Motor neuron (in vitro differentiated cells): ENCODE results near the gene PLEKHG5. TPM values are rescaled to one million over a fixed set of nuclear protein-coding genes. Genes with fewer than 3 reads are reported as not detected.
"Not testable (repeated sequence)": the region's sequence is repeated elsewhere in the genome, so short reads cannot be mapped to it uniquely, and the experiment has no call there.

Experiments used
- ATAC-seq, 8 experiments: fragments of 200-7000 bp; cut with Tn5 transposase; replicated peaks in 6 of 8; 2 replicates each; pipeline ENCODE4 v1.8.0; 2021; ENCODE audit warnings: mild to moderate bottlenecking in 8 of 8, moderate library complexity in 8 of 8
- H3K27ac ChIP-seq, 2 donors: fragments of 250-450 bp; sonication (Bioruptor Pico); 2 replicates each; pipeline ENCODE4 v1.9.0; 2021; ENCODE audit warnings: antibody characterized with exemption in 2 of 2, mild to moderate bottlenecking in 2 of 2, moderate library complexity in 1 of 2
- H3K4me1 ChIP-seq, 2 donors: fragments of 250-450 bp; sonication (Bioruptor Pico); replicated peaks in 1 of 2; 2 replicates each; pipeline ENCODE4 v1.6.1; 2021; ENCODE audit warnings: antibody characterized with exemption in 2 of 2, mild to moderate bottlenecking in 2 of 2, moderate library complexity in 1 of 2
- H3K4me3 ChIP-seq, 5 donors: fragments of 250-450 bp; sonication (Bioruptor Pico); 2 replicates each; pipeline ENCODE4 v1.9.0; 2021; ENCODE audit warnings: antibody characterized with exemption in 5 of 5, mild to moderate bottlenecking in 5 of 5, moderate library complexity in 4 of 5
- WGBS, 10 experiments: fragments of 450-650 bp; shearing (Covaris generic); methylation state at CpG; one replicate each; pipeline ENCODE4 v1.0.0; 2022; 5-methylcytosine and 5-hydroxymethylcytosine counted together
- in situ Hi-C, 9 experiments: fragments of 400-800 bp; cut with MboI; loops; one replicate each; pipeline ENCODE4 v1.15.0; 2021; ENCODE audit warnings: low sequenced_read_pairs in 9 of 9, low pct_unique_long_range_greater_than_20kb in 2 of 9; ENCODE audit not compliant: unreplicated experiment in 9 of 9
- total RNA-seq, 8 experiments: library from RNA; unstranded; fragments of 300-600 nt; gene quantifications; 2 replicates each; pipeline versions ENCODE4 v1.2.3 to v1.2.4, GENCODE V29; 2022

PLEKHG5 gene
- total RNA-seq, 8 experiments from 2014 or later, result 1.7 to 16.7 (median 8.4) TPM

DNA sequence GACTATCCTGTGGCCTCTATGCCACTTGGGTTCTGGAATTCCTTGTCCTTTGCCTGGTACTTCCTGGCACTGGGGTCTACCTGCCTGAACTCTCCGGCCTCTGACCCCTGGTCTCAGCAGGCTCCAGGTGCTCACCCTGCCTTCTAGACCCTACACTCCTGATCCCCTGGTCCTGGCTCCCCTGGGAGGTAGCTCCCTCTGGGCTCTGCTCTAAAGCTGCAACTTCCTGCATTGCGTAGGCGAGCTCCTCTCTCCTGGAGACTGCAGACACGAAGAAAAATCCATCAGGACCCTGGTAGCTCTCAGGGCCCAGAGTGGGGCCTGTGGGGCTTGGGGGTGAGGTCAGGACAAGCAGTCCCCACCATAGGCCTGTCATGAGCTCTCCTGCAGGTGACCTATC is 7.8 kb upstream of the PLEKHG5 start:
- H3K27ac ChIP-seq, result no peak overlapping the region
- peaks cover 23 to 36% of the 10 kb centered on the region in 2 donors for H3K4me1 ChIP-seq
- no peak overlapping the region for H3K4me3 ChIP-seq
- in situ Hi-C loops, result loop anchor here in 1 of 9 experiments (25.0 kb wide), 1 partner anchor 262 kb away; the partner anchor contains the start of genes HES3 and ICMT
- 86 to 100% (median 90%) methylated on average over 1 to 2 of the region's 4 CpGs; no CpG with 5 or more reads in 7 of the 10 experiments for WGBS, 10 experiments
- ATAC-seq, result no peak

DNA sequence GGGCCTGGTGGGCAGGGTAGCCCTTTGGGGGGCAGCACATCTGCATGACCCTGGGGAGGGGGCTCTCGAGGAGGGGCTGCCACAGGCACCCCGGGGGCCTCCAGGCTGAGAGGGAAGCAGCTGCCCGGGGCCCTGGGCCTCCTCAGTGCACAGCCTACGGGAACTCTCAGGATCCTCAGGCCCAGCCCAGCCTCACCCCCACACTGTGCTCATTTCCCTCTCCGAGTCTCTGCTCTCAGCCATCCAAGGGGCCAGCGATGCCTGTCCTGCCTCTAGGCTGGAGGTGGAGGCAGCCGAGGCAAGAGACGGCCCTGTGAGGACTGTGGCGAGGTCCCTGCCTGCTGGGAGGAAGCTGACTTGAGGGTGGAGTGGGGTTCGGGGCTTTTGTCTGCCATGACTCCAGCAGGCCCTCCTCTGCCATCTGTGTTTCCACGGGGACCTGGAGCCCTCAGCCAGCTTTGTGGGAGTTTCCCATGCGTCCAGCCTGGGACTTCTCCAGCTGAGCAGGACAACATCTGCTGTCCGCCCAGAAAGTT is 7.2 kb upstream of the PLEKHG5 start:
- no peak overlapping the region for H3K27ac ChIP-seq
- peak in 2 of 8 experiments; percentile 13 to 47 for ATAC-seq
- in situ Hi-C loops, result loop anchor here in 1 of 9 experiments (25.0 kb wide), 1 partner anchor 261 kb away; the partner anchor contains the start of genes HES3 and ICMT
- H3K4me3 ChIP-seq, result no peak overlapping the region
- WGBS, 10 experiments, result 0 to 65% (median 60%) methylated on average over 1 to 7 of the region's 13 CpGs; no CpG with 5 or more reads in 6 of the 10 experiments
- peaks cover 23 to 36% of the 10 kb centered on the region in 2 donors for H3K4me1 ChIP-seq

- Histone ChIP-seq H3K27ac (peak overlapping the region in 1 of 2 donors; percentile 67), H3K4me3 (peak overlapping the region; percentile 49 to 57 (median 54)), H3K4me1 (peaks cover 23 to 36% of the 10 kb centered on the region in 2 donors)
- WGBS, 10 experiments, result 31 to 80% (median 60%) methylated on average over 1 to 5 of the region's 20 CpGs; no CpG with 5 or more reads in 6 of the 10 experiments
- ATAC-seq, result peak in 2 of 8 experiments; percentile 0
- in situ Hi-C loops, result loop anchor here in 1 of 9 experiments (25.0 kb wide), 1 partner anchor 261 kb away; the partner anchor contains the start of genes HES3 and ICMT
Observed at GRCh38 chr1:6497867-6498575, 6.6 kb upstream of the PLEKHG5 start.

DNA sequence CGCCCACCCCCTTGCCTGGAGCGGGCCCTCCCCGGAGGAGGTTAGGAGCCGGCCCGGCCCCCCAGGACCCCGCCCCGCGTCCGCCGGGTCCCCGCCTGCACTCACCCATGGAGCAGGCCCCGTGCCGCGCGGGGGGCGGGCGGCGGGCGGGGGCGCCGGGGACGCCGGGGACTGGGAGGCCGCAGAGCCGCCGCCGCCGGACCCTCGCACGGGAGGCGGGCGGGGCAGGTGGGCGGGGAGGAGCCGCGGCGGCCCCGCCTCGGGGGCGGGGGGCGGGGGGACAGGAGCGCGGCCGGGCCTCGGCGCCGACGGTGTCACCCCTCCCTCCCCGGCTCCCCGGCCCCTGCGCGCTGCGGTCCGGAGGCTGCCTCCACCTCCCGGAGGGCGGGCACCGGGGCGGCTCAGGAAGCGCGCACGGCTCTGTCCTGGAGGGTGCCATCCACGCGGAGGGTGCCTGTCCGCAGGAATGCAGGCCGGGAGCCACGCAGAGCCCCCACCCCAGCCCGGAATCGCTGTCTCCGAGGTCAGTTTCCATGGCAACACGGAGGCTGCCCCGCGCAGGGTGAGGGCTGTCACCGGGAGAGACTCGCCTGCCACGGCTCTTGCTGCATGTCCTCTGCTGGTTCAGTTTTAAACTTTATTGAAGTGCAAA is 5.9 kb upstream of the PLEKHG5 start:
- 0% methylated on average over 3 to 7 of the region's 74 CpGs; no CpG with 5 or more reads in 8 of the 10 experiments for WGBS, 10 experiments
- peak overlapping the region in 1 of 2 donors; percentile 67 for H3K27ac ChIP-seq
- peaks cover 23 to 36% of the 10 kb centered on the region in 2 donors for H3K4me1 ChIP-seq
- in situ Hi-C loops, result loop anchor here in 1 of 9 experiments (25.0 kb wide), 1 partner anchor 260 kb away; the partner anchor contains the start of genes HES3 and ICMT
- peak overlapping the region; percentile 49 to 57 (median 54) for H3K4me3 ChIP-seq
- peak; percentile 9 to 88 (median 84) for ATAC-seq

DNA sequence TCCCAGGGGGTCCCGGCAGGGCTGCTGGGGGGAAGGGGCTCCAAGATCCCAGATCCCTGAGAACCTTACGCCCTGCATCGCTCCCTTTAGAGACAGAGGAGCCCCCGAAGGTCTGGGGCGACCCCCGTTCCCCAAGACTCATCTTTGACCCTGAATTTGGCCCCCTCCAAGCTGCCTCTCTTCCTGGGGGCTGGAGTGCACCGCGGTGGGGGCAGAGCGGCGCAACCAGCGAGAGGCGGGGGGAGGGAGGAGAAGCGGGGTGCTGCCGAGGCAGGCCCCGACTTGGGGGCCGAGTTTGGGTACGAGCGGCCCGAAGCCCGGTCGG is 5.4 kb upstream of the PLEKHG5 start:
- no peak for ATAC-seq
- no CpG with 5 or more reads among the region's 21 CpGs for WGBS, 10 experiments
- Histone ChIP-seq H3K4me1 (peaks cover 23 to 34% of the 10 kb centered on the region in 2 donors), H3K27ac (peak overlapping the region in 1 of 2 donors; percentile 67), H3K4me3 (peak overlapping the region; percentile 49 to 57 (median 54))
- in situ Hi-C loops, result loop anchor here in 1 of 9 experiments (25.0 kb wide), 1 partner anchor 260 kb away; the partner anchor contains the start of genes HES3 and ICMT

DNA sequence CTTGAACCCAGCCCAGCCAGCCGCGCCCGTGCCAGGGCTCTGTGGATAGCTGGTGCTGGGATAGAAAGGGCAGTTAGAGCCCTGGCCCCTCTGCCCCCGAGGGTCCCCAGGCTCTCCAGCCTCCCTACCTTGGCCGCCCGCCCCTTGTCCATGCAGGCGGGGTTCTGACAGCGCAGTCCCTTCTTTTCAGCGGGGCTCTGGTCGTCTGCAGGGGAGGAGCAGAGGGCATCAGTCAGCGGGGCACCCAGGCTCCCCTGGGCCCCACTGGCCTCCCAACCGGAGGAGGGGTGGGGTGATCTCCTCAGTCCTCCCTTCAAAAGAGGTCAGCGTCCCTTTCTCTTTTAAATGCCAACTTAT is 4.9 kb upstream of the PLEKHG5 start:
- Histone ChIP-seq H3K4me3 (peak overlapping the region; percentile 49 to 57 (median 54)), H3K4me1 (peaks cover 26 to 39% of the 10 kb centered on the region in 2 donors), H3K27ac (no peak overlapping the region)
- 12 to 26% methylated on average over 3 to 5 of the region's 13 CpGs; no CpG with 5 or more reads in 8 of the 10 experiments for WGBS, 10 experiments
- in situ Hi-C loops, result loop anchor here in 1 of 9 experiments (25.0 kb wide), 1 partner anchor 259 kb away; the partner anchor contains the start of genes HES3 and ICMT
- peak in 1 of 8 experiments; percentile 1 for ATAC-seq

- in situ Hi-C loops, result loop anchor here in 1 of 9 experiments (25.0 kb wide), 1 partner anchor 258 kb away; the partner anchor contains the start of genes HES3 and ICMT
- H3K27ac ChIP-seq, result no peak overlapping the region
- H3K4me3 ChIP-seq, result peak overlapping the region; percentile 49 to 57 (median 54)
- H3K4me1 ChIP-seq, result peaks cover 30 to 44% of the 10 kb centered on the region in 2 donors
- no peak for ATAC-seq
- WGBS, 10 experiments, result 52 to 100% (median 80%) methylated on average over 1 to 12 of the region's 14 CpGs; no CpG with 5 or more reads in 3 of the 10 experiments
Observed at GRCh38 chr1:6495540-6496364, 4.3 kb upstream of the PLEKHG5 start.

DNA sequence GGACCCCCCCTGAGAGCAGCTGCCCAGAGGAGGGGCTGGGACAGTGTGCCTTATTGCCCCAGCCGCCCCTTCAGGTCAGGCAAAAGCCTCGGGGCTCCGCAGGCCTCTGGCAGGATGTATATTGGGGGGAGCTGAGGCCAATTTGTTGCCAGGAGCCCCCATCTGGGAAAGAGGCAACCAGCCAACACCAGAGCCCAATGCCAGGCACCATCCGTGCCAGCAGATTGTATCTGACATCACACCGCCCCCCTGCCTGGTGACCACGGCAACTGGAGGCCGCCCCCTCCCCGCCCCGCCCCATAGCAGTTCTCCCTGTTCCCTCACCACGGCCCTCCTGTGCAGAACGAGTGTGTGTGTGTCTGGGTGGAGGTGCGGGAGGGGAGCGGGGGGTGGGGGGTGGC is 3.6 kb upstream of the PLEKHG5 start:
- no peak overlapping the region for H3K27ac ChIP-seq
- H3K4me1 ChIP-seq, result peaks cover 30 to 44% of the 10 kb centered on the region in 2 donors
- in situ Hi-C loops, result loop anchor here in 1 of 9 experiments (25.0 kb wide), 1 partner anchor 258 kb away; the partner anchor contains the start of genes HES3 and ICMT

GRCh38 chr1:6494627-6495026 is 3.2 kb upstream of the PLEKHG5 start:
- ATAC-seq, result no peak
- 86 to 100% (median 89%) methylated on average over 1 to 3 of the region's 4 CpGs; no CpG with 5 or more reads in 5 of the 10 experiments for WGBS, 10 experiments
- no peak overlapping the region for H3K4me3 ChIP-seq
- in situ Hi-C loops, result loop anchor here in 1 of 9 experiments (25.0 kb wide), 1 partner anchor 257 kb away; the partner anchor contains the start of genes HES3 and ICMT
- H3K27ac ChIP-seq, result no peak overlapping the region
- peaks cover 30 to 46% of the 10 kb centered on the region in 2 donors for H3K4me1 ChIP-seq

More for the DNA sequence above, 3.6 kb upstream of the PLEKHG5 start:
- 53 to 67% methylated on average over 3 to 4 of the region's 13 CpGs; no CpG with 5 or more reads in 8 of the 10 experiments for WGBS, 10 experiments
- no peak for ATAC-seq
- no peak overlapping the region for H3K4me3 ChIP-seq

DNA sequence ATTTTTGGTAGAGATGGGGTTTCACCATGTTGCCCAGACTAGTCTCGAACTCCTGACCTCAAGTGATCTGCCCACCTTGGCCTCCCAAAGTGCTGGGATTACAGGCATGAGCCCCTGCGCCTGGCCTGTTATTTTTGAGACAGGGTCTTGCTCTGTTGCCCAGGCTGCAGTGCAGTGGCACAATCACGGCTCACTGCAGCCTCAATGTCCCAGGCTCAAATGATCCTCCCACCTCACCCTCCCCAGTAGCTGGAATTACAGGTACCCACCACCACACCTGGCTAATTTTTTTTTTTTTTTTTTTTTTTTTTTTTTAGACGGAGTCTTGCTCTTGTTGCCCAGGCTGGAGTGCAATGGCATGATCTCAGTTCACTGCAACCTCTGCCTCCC is 2.4 kb upstream of the PLEKHG5 start:
- H3K4me3 ChIP-seq, ATAC-seq, H3K27ac ChIP-seq: not testable (repeated sequence)
- in situ Hi-C loops, result loop anchor here in 1 of 9 experiments (25.0 kb wide), 1 partner anchor 257 kb away; the partner anchor contains the start of genes HES3 and ICMT
- H3K4me1 ChIP-seq, result peaks cover 27 to 44% of the 10 kb centered on the region in 2 donors
- 64 to 100% (median 93%) methylated on average over 2 to 4 of the region's 4 CpGs; no CpG with 5 or more reads in 6 of the 10 experiments for WGBS, 10 experiments

- Histone ChIP-seq H3K4me3 (peak overlapping the region in 2 of 5 donors; percentile 63 to 94), H3K4me1 (peaks cover 15 to 30% of the 10 kb centered on the region in 2 donors), H3K27ac (peak overlapping the region in 1 of 2 donors; percentile 1)
- in situ Hi-C loops, result loop anchor here in 1 of 9 experiments (25.0 kb wide), 1 partner anchor 255 kb away; the partner anchor contains the start of genes HES3 and ICMT
- ATAC-seq, result no peak
- WGBS, 10 experiments, result 60 to 100% (median 84%) methylated on average over 1 to 10 of the region's 10 CpGs; no CpG with 5 or more reads in 3 of the 10 experiments
Observed at GRCh38 chr1:6491966-6492365, 499 bp upstream of the PLEKHG5 start.
